Ureter (tissue), 1 donor: ENCODE measurements around the gene CA9. TPM values are rescaled to one million over a fixed set of nuclear protein-coding genes. Genes with fewer than 3 reads are reported as not detected.

ENCODE experiments used
- DNase-seq: peaks from one replicate; pipeline ENCODE4 v3.0.0-alpha.2; 2020; ENCODE audit warnings: low spot score
- total RNA-seq: library from RNA; stranded (reverse); gene quantifications from one replicate; pipeline ENCODE4 v1.2.4, GENCODE V29; 2023
- donor health status: DM: yes; HTN: yes; CAD: no.

The CA9 gene
- total RNA-seq, 1 donor from 2014 or later = not detected

- no peak for DNase-seq
Measured at GRCh38 chr9:35691757-35692301, 18.1 kb downstream of the CA9 start.

DNA sequence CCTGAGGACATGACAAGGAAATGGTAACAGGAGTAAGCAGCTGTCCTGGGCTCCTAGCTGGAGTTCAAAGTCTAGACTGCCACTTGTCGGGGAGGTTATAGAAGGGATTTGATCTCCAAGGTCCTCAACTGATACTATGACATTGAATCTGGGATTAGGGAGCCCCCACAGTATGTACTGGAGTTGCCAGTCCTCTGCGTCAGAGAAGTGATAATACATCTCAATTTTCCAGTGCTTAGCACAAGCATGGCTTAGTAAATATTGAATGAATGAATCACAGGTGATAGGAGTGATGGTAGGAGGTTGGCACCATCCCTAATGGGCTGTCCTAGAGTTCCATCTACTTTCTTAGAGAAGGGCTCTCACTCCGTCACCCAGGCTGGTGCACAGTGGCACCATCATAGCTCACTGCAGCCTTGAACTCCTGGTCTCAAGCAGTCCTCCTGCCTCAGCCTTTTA lies 22.2 kb downstream of the CA9 start:
- DNase-seq = no peak

- DNase-seq = no peak
Measured at GRCh38 chr9:35696520-35697215, 22.9 kb downstream of the CA9 start.

DNA sequence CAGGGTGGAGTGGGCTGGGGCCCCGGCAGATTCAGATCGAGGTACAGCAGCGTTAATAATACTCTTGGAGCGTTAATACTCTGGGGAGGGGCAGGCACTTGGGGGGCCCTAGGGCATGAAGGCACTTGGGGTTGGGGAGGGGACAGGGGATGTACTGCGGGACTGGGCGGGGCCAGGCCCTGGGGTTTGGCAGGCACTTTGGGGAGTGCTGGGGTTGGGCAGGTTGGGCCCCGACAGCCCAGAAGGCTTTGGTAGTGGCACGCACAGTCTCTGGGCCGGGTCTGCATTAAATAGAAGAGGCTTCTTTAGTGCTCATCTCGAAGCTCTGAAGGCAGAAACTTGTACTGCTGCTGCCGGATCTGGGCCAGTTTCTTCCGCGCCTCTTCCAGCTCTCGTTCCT lies 23.8 kb downstream of the CA9 start:
- DNase-seq = no peak

- DNase-seq = no peak
Measured at GRCh38 chr9:35698231-35698630, 24.5 kb downstream of the CA9 start.

DNA sequence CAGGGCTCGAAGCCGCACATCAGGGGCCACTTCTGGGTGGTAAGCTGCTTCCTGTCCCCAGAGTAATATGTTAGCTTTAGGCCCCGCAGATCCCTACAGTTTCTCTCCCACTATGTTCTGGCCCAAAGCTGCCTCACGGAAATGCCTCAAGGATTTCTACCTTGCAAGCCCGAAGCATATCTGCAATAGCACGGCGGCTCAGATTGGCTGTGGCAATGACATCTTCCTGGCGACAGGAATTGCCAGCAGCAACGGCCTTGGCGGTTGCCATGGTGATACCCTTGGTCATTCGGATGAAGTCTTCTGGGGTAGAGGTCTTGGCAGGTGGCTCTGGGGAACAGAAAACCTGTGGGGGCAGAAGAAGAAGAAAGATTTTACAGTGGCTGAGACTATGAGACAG lies 26.3 kb downstream of the CA9 start:
- DNase-seq = no peak

GRCh38 chr9:35700942-35701341 lies 27.2 kb downstream of the CA9 start:
- DNase-seq = no peak

DNA sequence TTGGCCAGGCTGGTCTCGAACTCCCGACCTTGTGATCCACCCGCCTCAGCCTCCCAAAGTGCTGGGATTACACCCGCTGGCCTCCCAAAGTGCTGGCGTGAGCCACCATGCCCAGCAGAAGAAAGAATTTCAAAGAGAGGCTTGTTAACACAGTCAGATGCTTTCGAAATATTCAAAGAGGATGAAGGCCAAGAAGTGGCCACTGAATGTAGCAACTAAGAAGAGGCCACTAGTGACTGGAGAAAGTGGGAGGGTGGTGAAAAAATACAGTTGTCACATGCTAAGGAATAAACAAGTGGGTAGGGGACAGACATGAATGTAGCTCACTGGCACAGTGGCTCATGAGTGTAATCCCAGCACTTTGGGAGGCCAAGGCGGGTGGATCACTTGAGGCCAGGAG lies 29.0 kb downstream of the CA9 start:
- DNase-seq = no peak

- DNase-seq = no peak
Measured at GRCh38 chr9:35703906-35704672, 30.4 kb downstream of the CA9 start.

GRCh38 chr9:35705372-35705771 lies 31.6 kb downstream of the CA9 start:
- DNase-seq = no peak

DNA sequence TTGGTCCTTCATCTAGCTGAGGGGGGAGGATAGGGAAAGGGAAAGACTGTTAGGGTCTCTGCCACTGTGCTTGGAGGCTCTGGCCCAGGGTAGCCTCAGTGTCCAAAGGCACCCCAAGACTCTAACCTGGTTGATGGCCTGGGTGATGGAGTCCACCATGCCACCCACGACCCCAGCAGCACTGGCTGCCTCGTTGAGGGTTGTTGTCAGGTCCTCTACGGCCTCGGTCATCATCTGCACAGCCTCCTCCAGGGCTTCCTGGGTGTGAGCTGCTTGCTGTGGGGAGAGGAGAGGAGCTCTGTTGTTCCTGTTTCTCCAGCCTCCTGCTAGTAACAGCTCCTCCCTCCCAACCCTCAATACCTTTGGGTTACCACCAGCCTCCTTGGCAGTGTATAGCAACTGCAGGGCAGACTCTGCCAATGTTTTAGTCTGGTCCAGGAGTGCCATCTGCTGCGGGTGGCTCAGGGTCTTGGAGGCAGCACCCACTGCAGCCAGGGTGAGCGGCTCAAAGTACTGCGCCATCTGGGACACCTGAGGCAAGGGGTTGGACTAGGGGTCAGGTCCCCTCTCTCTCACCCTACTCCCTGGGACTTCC lies 32.2 kb downstream of the CA9 start:
- no peak for DNase-seq

- no peak for DNase-seq
Measured at GRCh38 chr9:35706951-35707350, 33.2 kb downstream of the CA9 start.

GRCh38 chr9:35708146-35708545 lies 34.4 kb downstream of the CA9 start:
- no peak for DNase-seq

DNA sequence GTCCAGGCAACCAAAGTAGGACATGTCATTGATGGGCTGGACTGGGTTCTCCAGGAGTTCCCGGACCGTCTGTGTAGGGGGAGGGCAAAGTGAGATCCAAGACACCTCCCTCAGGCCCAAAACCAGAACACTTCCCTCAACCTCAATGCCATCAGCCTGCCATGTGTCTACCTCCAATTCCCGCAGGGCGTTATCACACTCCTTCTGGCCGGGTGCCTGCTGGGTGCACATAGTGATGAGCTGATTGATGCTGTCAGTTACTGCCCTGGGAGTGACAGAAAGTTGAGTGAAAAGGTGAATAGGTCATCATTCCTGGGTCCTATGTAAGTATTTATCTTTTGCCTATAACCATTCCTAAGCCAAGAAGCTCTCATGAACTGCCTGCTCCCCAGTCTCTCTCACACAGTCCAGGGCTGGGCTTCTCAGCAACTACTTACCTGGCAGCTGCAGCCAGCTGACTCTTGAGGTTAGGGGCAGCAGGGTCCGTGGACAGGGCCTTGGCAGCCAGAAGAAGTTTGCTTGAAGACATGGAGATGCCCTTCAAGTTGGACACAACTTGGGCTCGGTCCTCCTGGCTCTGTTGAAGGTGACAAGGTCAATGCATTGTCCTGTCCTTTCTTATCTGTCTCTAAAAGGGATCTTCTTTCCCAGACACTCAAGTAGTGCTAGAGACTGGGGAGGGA lies 37.2 kb downstream of the CA9 start:
- DNase-seq = no peak

DNA sequence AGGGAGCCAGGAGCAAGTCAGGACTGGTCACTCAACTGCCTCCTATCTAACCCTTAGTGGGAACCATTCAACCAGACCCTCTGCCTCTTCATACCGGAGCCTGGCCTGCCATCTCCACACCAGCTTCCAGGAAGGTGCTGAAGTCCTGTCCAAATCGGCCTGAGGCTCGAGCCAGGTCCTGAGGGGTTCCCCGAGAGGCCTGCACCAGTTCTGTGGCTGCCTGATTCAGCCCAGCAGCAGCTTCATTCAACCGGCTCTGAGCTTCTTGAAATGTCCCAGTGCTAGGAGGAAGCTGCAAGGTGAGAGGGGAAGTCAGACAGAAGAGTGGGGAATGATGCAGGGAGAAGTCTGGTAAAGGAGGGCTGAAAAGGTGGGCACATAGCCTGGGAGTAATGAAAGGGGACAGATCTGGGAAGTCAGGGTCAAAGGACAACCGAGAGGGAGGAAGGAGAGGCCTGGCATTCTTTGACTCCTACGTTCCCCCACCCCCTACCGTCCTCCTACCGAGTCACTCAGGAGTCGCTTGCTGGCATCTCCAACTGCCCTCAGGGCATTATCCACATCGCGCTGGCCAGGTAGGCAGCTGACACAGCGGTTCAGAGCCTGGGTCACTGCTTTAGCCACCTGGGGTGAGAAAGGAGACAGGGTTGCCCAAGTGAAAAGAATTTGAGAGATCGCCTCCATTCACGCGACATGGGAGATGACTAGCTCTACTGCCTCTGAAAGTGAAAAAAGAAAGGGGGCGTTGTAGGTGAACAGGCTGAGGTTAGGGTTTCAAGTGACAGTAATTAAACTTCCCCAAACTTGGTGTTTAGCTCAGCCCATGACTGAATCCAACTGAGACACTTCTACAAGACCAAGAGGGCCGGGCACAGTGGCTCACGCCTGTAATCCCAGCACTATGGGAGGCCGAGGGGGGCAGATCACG lies 38.0 kb downstream of the CA9 start:
- no peak for DNase-seq

GRCh38 chr9:35712762-35713400 lies 39.2 kb downstream of the CA9 start:
- DNase-seq = no peak

GRCh38 chr9:35713578-35713977 lies 39.9 kb downstream of the CA9 start:
- DNase-seq = no peak

DNA sequence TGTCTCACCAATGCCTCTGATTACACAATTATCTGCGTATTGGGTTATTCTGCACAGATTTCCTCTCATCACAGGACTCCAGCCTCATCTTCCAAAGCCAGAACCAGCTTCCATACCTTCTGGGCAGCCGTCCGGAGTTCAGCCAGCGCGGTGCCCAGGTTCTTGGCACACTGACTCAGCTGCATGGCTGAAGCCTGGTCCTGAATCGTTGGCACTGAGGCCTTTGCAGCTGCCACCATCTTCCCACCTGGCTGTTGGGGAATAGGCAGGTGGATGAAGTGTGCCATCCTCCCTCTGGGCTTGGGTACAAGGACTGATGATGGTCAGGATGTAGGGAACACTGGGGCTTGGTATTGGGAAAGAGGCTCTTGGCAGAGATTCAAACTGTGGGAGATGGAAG lies 40.4 kb downstream of the CA9 start:
- DNase-seq = no peak

DNA sequence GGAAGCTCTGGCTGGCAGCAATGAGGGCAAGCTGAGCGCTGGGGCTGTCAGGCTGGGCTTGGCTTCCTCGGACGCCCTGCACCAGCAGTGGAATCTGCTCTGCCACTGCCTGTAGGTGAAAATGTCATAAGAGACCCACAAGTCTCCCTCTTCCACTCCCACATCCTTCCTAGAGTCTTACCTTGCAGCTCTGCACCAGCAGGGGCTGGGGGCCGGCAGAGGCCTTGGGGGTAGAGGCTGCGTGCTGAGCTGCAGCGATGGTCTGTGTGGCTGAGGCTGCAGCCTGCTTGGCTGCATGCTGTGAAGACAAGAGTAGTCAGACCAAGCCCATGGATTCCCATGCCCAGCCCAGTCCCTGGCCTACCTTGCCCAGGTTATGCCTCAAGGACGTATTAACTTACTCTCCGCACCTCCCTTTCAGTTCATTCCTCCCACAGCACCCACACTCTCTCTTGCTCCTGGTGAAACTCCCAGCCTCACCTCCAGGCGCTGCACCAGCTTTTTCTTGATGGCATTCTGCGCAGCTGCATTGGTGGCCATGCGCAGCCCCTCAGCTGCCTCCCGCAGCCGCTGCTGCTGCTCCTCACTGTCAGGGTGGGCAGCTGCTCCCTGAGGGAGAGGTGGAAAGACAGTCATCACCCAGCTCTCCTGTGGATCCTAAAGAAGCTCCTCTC lies 41.0 kb downstream of the CA9 start:
- no peak for DNase-seq

DNA sequence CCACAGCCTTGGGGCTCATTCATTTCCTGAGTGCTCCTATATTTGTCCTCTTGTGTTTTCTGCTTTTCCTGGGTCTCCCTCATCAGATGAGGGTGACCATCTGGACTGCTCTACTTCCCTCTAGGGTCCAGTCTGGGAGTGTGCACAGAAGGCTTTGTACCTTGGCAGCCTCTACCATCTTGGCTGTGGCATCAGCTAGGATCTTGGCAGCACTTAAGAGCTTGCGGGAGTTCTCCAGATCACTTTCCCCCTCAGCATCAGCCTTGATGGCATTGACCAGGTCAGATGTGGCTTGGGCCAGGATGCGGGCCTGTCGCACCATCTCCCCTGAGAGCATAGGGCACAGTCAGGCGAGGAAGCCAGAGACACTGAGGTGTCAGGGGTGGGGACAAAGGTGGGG lies 42.5 kb downstream of the CA9 start:
- no peak for DNase-seq
